Epithelial cell of proximal tubule (primary cell): ENCODE measurements around the gene TRIM45. TPM values are rescaled to one million over a fixed set of nuclear protein-coding genes. Genes with fewer than 3 reads are reported as not detected.
A peak's percentile ranks its signal among the peaks of the same experiment; 100 is the strongest.

ENCODE experiments used
- DNase-seq: peaks from one replicate; pipeline ENCODE4 v3.0.0-alpha.2; 2011; ENCODE audit warnings: low read depth
- H3K4me3 ChIP-seq: 2 replicates; pipeline ENCODE4 v1.5.1; 2011; ENCODE audit warnings: low read depth, mild to moderate bottlenecking, low read length
- total RNA-seq: library from RNA; depleted of rRNA; stranded (reverse); fragments of >200 nt; gene quantifications from 2 replicates; pipeline ENCODE4 v1.2.3, GENCODE V29; 2015
- TF ChIP-seq, protein P1 (sequence below): conservative IDR thresholded peaks from 2 replicates; pipeline ENCODE4 v1.5.1; 2012; ENCODE audit warnings: low read depth, mild to moderate bottlenecking, low read length

TRIM45 gene
- total RNA-seq, 1 donor from 2014 or later = 8.2 TPM

DNA sequence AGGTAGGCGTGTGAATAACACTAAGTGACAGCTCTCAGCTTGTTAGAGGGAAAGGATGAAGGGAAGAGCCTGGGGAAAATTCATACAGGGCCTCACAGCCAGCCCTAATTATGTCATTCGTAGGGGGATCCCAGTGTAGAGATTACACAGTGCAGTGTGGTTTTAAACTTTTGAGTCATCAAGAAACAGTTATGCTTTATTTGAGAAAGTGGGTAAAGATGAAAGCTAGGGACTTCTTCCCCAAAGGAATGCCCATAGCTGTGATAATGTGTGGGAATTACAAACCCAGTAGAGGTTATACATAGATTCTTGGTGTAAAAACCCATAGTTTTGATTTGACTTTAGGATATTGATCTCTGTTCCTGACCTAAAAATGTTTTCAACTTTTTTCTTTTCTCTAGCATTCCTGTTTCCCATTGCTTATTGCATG, 59.5 kb downstream of the TRIM45 start:
- H3K4me3 ChIP-seq = no peak overlapping the region
- TF ChIP-seq, protein P1, sequence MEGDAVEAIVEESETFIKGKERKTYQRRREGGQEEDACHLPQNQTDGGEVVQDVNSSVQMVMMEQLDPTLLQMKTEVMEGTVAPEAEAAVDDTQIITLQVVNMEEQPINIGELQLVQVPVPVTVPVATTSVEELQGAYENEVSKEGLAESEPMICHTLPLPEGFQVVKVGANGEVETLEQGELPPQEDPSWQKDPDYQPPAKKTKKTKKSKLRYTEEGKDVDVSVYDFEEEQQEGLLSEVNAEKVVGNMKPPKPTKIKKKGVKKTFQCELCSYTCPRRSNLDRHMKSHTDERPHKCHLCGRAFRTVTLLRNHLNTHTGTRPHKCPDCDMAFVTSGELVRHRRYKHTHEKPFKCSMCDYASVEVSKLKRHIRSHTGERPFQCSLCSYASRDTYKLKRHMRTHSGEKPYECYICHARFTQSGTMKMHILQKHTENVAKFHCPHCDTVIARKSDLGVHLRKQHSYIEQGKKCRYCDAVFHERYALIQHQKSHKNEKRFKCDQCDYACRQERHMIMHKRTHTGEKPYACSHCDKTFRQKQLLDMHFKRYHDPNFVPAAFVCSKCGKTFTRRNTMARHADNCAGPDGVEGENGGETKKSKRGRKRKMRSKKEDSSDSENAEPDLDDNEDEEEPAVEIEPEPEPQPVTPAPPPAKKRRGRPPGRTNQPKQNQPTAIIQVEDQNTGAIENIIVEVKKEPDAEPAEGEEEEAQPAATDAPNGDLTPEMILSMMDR = no peak
- peak; percentile 18 for DNase-seq

Other genes with a start within 250 kb of the TRIM45 start
- 64.2 and 86.3 TPM in 2 replicates for gene PTGFRN, start 211.8 kb downstream of the TRIM45 start, total RNA-seq
- gene CD101, start 120.0 kb downstream of the TRIM45 start, total RNA-seq = 0.14 and 0.29 TPM in 2 replicates
- 31.8 and 53.0 TPM in 2 replicates for gene TTF2, start 61.4 kb downstream of the TRIM45 start, total RNA-seq
- gene VTCN1, start 89.2 kb upstream of the TRIM45 start, total RNA-seq = 1.2 and 4.3 TPM in 2 replicates
- 11.9 and 23.1 TPM in 2 replicates for gene MAN1A2, start 245.7 kb upstream of the TRIM45 start, total RNA-seq